Keratinocyte (primary cell): ENCODE results near the gene BCAS2.

Experiments used
- EZH2 ChIP-seq: IDR thresholded peaks from one replicate; pipeline ENCODE4 v1.6.1; 2012; ENCODE audit warnings: inconsistent platforms, mild to moderate bottlenecking, low read length, moderate library complexity
- TF ChIP-seq, protein P1 (sequence below), 3 experiments: IDR thresholded peaks in 1 of 3; conservative IDR thresholded peaks in 1 of 3; optimal IDR thresholded peaks in 1 of 3; 2 replicates in 2 of 3; 3 replicates in 1 of 3; pipeline versions ENCODE3 to v1.5.1; 2011; ENCODE audit warnings: low read length in 3 of 3, mild to moderate bottlenecking in 3 of 3, moderate library complexity in 2 of 3, control low read depth in 1 of 3, inconsistent platforms in 1 of 3; ENCODE audit not compliant: insufficient read depth in 2 of 3; ENCODE audit errors: extremely low read depth in 1 of 3

DNA sequence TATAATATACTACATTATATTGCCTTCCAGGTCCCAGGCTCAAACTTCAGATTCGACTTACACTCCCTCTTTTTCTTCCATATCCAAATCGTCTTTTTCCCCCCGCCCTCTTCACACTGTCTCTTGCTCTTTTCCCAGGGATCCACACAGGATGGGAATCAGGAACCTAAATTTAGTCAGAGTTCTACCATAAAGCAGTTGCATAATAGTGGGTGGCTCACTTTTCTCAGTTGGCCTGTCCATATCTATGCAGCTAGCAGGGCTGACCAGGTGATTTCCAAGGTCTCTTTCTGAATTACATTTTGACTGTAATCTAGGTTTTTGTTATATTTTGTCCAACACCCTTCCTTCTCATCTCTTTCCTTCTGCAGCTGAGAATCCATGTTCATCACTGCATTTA, 7.7 kb upstream of the BCAS2 start:
- TF ChIP-seq, protein P1, sequence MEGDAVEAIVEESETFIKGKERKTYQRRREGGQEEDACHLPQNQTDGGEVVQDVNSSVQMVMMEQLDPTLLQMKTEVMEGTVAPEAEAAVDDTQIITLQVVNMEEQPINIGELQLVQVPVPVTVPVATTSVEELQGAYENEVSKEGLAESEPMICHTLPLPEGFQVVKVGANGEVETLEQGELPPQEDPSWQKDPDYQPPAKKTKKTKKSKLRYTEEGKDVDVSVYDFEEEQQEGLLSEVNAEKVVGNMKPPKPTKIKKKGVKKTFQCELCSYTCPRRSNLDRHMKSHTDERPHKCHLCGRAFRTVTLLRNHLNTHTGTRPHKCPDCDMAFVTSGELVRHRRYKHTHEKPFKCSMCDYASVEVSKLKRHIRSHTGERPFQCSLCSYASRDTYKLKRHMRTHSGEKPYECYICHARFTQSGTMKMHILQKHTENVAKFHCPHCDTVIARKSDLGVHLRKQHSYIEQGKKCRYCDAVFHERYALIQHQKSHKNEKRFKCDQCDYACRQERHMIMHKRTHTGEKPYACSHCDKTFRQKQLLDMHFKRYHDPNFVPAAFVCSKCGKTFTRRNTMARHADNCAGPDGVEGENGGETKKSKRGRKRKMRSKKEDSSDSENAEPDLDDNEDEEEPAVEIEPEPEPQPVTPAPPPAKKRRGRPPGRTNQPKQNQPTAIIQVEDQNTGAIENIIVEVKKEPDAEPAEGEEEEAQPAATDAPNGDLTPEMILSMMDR (optimal IDR thresholded peaks at IDR 0.05 in 1 of 3, IDR thresholded peaks at IDR 0.05 in 1 of 3, conservative IDR thresholded peaks at IDR 0.05 in 1 of 3; ENCODE audit: extremely low read depth in 1 of 3, insufficient read depth in 2 of 3, low read length in 3 of 3) = no peak
- TF ChIP-seq EZH2 = no peak
